CD4-positive, alpha-beta T cell treated with Interleukin-6 for 4 hours (primary cell): ENCODE results near the gene MAP3K14.
"Not testable (repeated sequence)": the region's sequence is repeated elsewhere in the genome, so short reads cannot be mapped to it uniquely, and the experiment has no call there.

ENCODE experiments used
- DNase-seq: peaks from one replicate; pipeline ENCODE4 v3.0.0-alpha.2; 2020; ENCODE audit warnings: mixed read lengths

Gene MAP3K14

GRCh38 chr17:45314741-45315647 lies 1.8 kb downstream of the MAP3K14 start:
- DNase-seq: no peak

GRCh38 chr17:45313996-45314740 lies 2.7 kb downstream of the MAP3K14 start:
- DNase-seq: no peak

DNA sequence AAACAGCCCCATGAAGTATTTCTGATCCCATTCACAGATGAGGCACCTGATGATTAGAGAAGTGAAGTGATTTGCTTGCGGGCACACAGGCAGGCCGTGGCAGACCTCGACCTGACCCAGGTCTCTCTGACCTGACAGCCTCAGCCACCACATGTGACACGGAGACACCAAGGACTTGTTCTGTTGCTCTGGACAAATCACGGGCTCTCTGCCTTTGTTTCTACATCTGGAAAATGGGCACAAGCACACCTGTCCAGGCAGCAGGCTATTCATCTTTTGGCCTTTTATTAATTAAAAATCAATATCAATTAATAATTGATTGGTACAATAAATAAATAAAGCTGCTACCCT lies 3.4 kb downstream of the MAP3K14 start:
- no peak for DNase-seq

DNA sequence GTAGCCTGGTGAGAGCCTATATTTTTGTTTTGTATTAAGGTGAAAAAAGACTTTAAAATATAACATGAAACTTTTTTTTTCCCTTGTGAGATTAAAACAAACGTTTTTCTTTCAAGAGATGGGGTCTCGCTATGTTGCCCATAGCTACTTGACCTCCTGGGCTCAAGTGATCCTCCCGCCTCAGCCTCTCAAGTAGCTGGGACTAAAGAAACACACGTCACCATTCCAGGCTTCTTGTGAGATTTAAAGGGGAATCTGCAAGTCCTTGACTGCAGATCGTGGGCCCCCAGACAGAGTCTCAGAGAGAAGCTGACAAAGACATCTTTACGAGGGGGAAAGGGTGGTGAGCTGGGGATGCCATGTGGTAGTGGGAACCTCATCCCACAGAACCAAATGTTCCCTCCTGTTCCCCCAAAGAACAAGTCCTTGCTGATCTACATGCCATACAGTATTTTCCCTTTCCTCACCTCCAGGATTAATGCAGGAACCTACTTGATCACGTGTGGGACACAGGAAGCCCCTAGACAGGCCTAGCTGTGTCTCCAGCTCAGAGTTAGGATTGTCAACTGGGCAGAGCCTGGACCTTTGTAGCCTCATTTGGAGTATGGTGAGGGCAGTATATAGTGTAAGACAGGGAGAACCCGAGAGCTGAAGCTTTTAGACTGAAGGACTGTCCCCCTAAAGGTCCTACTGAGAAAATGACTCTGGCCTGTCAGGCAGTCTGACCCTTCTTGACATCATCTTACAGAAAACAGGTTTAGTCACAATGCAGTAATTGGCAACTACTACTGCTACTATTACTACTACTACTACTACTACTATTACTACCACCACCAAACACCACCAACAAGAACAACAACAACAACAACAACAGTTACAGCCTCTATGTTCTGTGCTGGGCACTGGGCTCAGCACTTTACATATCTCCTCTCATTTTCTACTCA lies 4.1 kb downstream of the MAP3K14 start:
- no peak for DNase-seq

GRCh38 chr17:45311760-45312476 lies 4.9 kb downstream of the MAP3K14 start:
- peak; percentile 83 for DNase-seq

DNA sequence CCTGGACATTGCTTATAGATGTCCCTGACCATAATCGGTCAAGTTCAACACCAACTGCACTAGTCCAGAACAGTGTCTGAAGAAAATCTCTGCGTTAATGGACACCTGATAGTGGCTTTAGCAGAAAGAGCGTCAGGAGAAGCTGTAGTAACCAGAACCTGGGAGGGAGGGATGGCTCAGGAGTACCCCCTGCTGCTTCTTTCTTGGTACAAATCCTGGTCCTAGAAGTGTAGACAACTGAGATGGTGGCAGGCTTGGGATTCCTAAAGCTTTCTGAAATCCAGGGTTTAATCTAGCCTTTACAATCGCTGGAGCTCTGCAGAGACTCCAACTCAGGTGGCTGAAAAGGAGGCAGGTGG lies 5.4 kb downstream of the MAP3K14 start:
- DNase-seq: no peak

DNA sequence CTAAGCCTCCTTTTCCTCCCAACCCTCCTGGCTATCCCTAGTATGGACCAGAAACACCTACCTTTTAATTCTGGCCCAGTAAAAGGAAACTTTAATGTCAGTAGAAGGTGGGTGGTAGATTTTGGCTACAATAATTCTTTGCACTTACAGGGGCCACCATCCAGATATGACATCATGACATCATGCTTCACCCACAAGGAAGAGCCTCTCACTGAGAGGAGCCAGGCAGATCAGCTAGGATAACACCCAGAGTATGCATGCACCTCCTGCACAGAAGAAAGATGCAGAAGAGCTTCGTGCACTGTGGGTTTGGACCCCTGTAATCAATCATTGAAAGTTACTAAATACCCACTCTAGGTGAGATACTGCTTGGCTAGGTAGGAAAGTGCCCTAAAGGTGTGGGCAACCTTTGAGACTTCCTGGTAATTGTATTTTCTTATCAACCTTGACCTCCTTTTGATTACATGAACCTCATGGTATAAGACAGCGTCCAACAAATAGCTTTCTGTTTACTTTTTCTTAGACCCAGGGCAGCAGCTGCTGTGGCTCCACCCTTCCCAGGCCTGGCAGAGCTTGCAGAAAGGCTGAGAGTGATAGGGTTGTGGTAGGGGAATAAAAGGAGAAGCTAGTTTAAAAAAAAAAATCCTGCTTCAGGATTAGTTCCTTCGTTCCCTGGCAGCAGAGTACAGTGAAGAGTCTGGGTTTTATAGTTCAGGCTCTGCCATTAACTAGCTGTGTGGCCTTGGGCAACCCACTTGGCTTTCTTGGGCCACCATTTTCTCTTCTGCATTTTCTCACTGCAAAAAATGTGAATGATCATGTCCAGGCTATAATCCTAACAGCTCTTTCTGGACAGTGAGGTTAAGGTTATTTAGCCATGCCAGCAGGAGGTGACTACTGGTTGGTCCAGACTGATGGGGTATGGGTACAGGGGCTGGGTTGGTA lies 6.2 kb downstream of the MAP3K14 start:
- no peak for DNase-seq

DNA sequence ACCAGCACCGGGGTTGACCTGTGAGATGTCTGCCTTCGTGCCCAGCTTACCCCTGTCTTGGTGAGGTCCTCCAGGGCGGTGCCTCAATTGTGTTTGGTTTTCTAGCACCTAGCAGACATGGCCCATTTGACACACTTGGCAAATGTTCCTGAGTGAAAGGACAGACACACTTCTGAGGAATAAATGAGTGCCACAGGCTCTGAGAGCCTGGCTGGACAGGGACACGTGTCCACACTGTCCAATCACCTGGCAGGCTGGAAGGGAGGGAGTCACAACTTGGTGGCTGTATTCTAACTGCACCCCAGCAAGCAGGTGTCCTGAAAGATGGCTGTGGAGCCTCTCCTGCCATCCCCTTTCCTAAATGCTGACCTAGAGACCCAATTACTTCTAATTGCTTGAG lies 7.4 kb downstream of the MAP3K14 start:
- DNase-seq: no peak

- no peak for DNase-seq
Measured at GRCh38 chr17:45308840-45309239, 8.0 kb downstream of the MAP3K14 start.

- DNase-seq: no peak
Measured at GRCh38 chr17:45308016-45308365, 8.8 kb downstream of the MAP3K14 start.

GRCh38 chr17:45307290-45308015 lies 9.4 kb downstream of the MAP3K14 start:
- DNase-seq: peak; percentile 51

GRCh38 chr17:45306623-45307022 lies 10.2 kb downstream of the MAP3K14 start:
- DNase-seq: no peak

DNA sequence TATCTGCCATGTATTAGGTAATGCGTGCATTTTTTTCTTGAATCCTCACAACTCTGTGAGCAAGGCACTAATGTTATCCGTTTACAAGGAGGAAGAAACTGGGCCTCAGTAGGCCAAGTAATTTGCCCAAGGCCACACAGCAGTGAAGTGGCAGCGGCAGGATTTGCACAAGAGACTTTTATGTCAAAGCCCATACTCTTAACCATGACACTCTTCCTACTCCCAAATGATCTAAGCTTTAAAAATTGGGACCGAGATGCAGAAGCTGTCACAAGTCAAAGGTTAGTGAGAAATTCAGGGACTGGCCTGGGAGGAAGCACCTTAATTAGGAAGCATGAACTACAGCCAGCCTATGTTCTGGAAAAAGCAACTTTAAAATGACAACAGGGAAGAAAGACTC lies 10.7 kb downstream of the MAP3K14 start:
- DNase-seq: no peak

GRCh38 chr17:45305530-45306087 lies 11.2 kb downstream of the MAP3K14 start:
- DNase-seq: no peak

- DNase-seq: peak; percentile 35
Measured at GRCh38 chr17:45302649-45303173, 14.1 kb downstream of the MAP3K14 start.

DNA sequence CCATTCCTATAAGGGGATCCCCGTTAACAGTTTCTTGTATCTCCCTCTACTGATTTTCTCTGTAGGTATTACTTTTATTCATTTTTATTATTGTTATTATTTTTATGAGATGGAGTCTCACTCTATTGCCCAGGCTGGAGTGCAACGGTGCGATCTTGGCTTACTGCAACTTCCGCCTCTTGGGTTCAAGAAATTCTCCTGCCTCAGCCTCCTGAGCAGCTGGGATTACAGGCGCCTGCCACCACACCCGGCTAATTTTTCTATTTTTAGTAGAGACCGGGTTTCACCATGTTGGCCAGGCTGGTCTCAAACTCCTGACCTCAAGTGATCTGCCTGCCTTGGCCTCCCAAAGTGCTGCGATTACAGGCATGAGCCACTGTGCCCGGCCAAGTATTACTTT lies 14.6 kb downstream of the MAP3K14 start:
- not testable (repeated sequence) for DNase-seq

DNA sequence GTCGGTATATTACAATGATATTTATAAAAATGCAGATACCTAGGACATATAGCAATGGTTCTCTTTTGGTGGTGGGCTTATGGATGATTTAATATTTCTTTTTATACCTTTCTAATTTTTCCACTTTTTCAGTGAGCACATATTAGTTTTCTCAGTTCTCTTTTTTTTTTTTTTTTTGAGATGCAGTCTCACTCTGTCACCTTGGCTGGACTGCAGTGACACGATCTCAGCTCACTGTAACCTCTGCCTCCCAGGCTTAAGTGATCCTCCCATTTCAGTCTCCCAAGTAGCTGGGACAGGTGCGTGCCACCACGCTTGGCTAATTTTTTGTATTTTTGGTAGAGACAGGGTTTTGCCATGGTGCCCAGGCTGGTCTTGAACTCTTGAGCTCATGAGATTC lies 15.1 kb downstream of the MAP3K14 start:
- no peak for DNase-seq

- peak; percentile 30 for DNase-seq
Measured at GRCh38 chr17:45300060-45300751, 16.6 kb downstream of the MAP3K14 start.

GRCh38 chr17:45299361-45299760 lies 17.5 kb downstream of the MAP3K14 start:
- no peak for DNase-seq
